Measurements from ENCODE around the gene STX8.

STX8 gene

DNA sequence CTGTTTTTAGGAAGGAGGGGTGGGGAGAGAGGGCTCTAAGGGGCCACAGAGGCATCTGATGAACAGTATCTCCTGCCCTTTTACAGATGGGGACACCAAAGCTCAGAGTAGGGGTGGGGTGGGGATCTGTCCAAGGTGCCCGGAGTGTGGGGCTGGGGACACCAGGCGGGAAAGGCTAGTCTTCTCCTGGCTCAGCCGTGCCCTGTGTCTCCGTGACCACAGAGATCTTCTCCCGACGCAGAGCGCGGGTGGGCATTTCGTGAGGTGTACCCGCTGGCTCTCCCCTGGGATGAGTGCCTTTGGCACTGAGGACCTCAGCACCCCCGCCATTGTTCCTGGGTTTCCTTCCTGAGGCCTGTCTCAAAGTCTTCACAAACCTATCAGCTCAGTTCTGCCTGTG, 344.8 kb downstream of the STX8 start:
- no peak overlapping the region for H3K4me3 ChIP-seq (ENCODE audit: low read length)
- TF ChIP-seq, protein P1, sequence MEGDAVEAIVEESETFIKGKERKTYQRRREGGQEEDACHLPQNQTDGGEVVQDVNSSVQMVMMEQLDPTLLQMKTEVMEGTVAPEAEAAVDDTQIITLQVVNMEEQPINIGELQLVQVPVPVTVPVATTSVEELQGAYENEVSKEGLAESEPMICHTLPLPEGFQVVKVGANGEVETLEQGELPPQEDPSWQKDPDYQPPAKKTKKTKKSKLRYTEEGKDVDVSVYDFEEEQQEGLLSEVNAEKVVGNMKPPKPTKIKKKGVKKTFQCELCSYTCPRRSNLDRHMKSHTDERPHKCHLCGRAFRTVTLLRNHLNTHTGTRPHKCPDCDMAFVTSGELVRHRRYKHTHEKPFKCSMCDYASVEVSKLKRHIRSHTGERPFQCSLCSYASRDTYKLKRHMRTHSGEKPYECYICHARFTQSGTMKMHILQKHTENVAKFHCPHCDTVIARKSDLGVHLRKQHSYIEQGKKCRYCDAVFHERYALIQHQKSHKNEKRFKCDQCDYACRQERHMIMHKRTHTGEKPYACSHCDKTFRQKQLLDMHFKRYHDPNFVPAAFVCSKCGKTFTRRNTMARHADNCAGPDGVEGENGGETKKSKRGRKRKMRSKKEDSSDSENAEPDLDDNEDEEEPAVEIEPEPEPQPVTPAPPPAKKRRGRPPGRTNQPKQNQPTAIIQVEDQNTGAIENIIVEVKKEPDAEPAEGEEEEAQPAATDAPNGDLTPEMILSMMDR (conservative IDR thresholded peaks at IDR 0.05; ENCODE audit: low read depth, low read length), result no peak
- no peak for DNase-seq (ENCODE audit: low read depth)

DNA sequence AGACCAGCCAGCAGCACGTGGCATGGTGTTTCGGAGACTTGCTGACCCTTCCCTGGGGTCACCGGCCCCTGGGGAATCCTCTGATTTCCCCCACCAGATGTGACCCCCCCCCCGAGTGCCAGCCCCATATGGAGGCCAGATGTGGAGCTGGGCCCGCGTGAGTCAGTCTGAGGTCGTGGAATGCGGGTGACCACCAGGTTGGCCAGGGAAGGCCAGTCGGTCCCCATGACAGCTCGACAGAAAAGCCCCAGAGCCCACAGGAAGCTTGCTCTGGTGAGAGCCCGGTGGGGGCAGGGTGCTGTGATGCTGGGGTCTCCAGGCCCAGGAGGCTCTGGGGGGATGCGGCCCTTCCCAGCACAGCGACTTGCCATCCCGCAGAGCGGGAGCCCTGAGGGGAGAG, 345.3 kb downstream of the STX8 start:
- H3K4me3 ChIP-seq (ENCODE audit: low read length), result no peak overlapping the region
- no peak for DNase-seq (ENCODE audit: low read depth)
- TF ChIP-seq, protein P1 (conservative IDR thresholded peaks at IDR 0.05; ENCODE audit: low read depth, low read length), result no peak

DNA sequence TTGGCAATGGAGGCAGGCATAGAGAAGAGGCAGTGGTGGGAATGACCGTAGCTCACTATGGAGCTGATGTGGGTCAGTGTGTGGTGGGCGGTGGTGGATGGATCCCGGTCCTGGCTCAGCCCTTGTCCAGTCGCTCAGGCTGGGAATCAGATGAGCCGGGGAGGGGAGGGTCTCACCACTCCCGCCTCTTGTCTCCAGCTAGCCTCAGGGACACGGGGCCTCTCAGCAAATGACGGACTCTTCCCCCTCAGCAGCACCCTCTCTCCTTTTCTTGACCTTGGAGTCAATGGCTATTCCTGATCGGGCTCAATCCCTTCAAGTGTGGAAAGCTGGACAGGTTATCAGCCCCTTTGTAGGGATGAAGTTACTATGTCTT, 345.8 kb downstream of the STX8 start:
- no peak overlapping the region for H3K4me3 ChIP-seq (ENCODE audit: low read length)
- no peak for DNase-seq (ENCODE audit: low read depth)
- TF ChIP-seq, protein P1 (conservative IDR thresholded peaks at IDR 0.05; ENCODE audit: low read depth, low read length), result no peak

DNA sequence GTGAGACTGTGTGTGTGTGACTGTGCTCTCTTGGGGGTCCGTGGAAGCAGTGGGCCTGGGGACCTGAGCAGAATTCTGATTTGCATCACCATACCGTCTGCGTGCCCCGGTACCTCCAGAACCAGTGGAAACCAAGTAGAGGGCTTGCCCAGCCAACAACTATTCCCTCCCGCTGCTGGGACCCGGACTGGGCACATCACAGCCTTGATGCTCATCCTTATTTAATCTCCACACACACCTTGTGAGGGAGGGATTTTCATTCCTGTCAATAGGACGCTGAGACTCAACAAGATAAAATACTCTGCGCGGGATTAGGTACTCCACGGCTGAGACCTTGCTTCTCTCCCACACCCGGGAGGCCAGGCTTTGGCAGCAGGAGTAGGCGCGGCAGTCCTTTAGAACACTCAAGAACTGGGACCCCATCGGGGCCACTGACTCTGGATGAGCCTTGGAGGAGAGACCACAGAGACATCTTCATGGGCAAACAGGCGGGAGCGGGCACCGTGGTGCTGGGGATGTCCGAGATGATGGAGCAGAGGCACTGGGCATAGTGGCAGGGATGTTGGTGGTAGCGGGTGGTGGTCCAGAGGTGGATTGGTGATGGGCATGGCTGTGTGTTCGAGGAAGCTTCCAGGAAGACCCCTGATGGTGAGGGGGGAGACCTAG, 346.3 kb downstream of the STX8 start:
- TF ChIP-seq, protein P1 (conservative IDR thresholded peaks at IDR 0.05; ENCODE audit: low read depth, low read length), result no peak
- no peak overlapping the region for H3K4me3 ChIP-seq (ENCODE audit: low read length)
- no peak for DNase-seq (ENCODE audit: low read depth)

DNA sequence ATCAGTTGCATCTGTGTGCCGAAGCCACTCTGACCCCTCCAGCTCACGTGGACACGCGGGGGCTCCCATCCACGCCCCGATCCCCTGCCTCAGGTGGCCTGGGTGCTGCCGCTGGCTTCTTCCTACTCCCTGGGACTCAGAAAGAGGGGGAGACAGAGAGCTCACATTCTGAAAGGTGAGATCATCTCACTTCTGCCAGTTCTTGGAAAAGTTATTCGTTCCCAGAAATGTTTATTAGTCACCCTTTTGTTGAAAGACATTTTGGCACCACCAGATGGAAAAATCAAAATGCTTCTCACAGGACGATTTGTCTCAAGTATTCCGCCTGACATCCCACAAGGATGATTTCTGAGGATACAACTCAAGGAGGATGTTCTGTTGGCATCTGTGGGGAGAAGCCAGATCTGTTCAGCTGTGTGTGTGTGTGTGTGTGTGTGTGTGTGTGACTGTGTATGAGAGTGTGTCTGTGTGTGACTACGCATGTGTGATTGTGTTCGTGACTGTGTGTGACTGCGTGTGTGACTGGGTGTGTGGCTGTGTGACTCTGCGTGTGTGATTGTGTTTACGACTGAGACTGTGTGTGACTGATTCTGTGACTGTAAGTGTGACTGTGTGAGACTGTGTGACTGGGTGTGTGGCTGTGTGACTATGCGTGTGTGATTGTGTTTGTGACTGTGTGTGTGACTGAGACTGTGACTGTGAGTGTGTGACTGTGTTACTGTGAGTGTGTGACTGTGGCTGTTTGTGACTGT, 347.0 kb downstream of the STX8 start:
- H3K4me3 ChIP-seq (ENCODE audit: low read length), result no peak overlapping the region
- DNase-seq (ENCODE audit: low read depth), result no peak
- TF ChIP-seq, protein P1 (conservative IDR thresholded peaks at IDR 0.05; ENCODE audit: low read depth, low read length), result no peak

DNA sequence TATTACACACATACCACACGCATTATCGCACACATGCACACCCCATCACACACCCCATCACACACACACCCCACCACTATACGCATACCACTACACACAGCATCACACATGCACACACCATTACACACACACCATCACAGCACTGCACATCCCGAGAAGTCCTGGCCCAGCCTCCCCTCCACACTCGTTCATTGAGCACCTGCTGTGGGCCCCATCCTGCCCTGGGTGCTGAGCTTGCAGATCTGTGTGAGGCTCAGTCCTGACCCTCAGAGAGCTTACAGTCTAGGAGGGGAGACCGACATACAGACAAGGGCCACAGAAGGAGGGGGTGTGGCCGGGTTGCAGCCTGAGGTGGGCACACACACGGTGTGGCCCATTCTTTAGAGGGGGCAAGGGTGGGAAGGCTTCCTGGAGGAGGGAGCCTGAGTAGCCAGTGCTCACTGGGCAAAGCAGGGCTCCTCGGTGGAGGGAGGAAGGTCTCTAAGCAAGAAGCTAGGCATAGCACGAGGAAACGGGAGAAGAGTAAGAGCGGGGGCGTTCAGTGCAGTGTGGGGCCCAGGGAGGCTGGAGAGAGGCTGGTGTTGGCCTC, 347.7 kb downstream of the STX8 start:
- DNase-seq (ENCODE audit: low read depth), result no peak
- TF ChIP-seq, protein P1 (conservative IDR thresholded peaks at IDR 0.05; ENCODE audit: low read depth, low read length), result no peak
- H3K4me3 ChIP-seq (ENCODE audit: low read length), result no peak overlapping the region

DNA sequence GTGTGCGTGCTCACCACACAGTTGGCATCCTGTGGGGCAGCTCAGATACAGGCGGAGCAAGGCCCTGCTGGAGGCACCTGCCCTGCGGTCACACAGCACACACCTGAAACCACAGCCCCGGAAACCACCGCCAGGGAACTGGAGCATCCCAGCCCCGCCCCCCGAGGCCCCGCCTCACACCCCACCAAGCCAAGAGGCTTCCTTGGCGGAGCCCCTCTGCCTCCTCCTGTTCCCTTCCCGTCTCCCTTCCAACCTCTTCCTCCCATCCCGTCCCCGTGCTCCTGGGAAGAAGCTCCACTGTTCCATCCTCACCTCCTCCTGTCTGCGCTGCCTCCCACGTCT, 348.9 kb downstream of the STX8 start:
- TF ChIP-seq, protein P1 (conservative IDR thresholded peaks at IDR 0.05; ENCODE audit: low read depth, low read length), result no peak
- no peak for DNase-seq (ENCODE audit: low read depth)
- no peak overlapping the region for H3K4me3 ChIP-seq (ENCODE audit: low read length)
